ENCODE data around the gene GABRG1. TPM values are rescaled to one million over a fixed set of nuclear protein-coding genes. Genes with fewer than 3 reads are reported as not detected.

Gene GABRG1
- total RNA-seq (under 1 TPM in 1 of 9 donors, not detected in 8; 0.07 TPM), polyA plus RNA-seq (not detected)
- long read RNA-seq, donor 1 = 0 reads
- long read RNA-seq, donor 2 = 0 reads
- long read RNA-seq, donor 3 = 0 reads

- DNase-seq (no peak), ATAC-seq (no peak)
- H3K9me3 ChIP-seq = peaks cover 0 to 2% (median 0%) of the 10 kb centered on the region in 12 donors
- H3K4me1 ChIP-seq = no peaks in the 10 kb centered on the region
- 10 to 19% (median 12%) methylated on average over 23 of the region's 23 CpGs for WGBS, 4 donors
- peaks cover 0 to 28% (median 0%) of the 10 kb centered on the region in 9 donors for H3K27me3 ChIP-seq
- H3K27ac ChIP-seq = no peak within 1 kb of the TSS
- H3K4me3 ChIP-seq = peak within 1 kb of the TSS in 3 of 12 donors; percentile 10 to 17 (median 10)
- H3K36me3 ChIP-seq = no peaks in the 10 kb centered on the region
- TF ChIP-seq POLR2A (IDR thresholded peaks at IDR 0.05) = no peak
- no peak for TF ChIP-seq CTCF (IDR thresholded peaks at IDR 0.05)
- intact Hi-C loops (cut with DNase I) = no loop called here
These were observed at the start of gene GABRG1 for GRCh38 chr4:46123913-46124755. GABRG1 (minus strand) TSS chr4:46124054; CDS start chr4:46123913, 141 bp downstream.

DNA sequence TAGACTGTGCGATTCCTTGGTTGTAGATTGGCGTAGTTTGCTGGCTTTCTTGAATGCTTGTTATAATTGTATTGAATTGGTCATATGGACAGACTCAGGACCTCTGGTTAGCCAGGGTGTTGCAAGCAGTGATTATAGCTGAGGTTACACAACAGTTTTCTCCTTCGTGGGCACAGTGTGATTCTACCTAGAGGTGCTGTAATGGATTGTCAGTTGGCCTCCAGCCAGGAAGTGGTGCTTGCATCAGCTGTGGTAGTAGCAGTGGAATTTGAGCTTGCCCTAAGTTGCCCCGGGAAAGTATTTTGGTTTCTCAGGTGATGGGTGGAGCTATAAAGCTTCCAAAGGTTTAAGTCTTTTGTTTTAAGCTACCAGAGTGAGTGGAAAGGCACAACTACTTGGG lies 23.1 kb upstream of the GABRG1 start:
- H3K36me3 ChIP-seq = no peaks in the 10 kb centered on the region
- DNase-seq (no peak), ATAC-seq (no peak)
- intact Hi-C loops (cut with DNase I) = loop anchor here in 1 of 10 donors (2.0 kb wide), 1 partner anchor 78 kb away; no protein-coding TSS in a partner anchor
- H3K27me3 ChIP-seq = no peaks in the 10 kb centered on the region
- 55 to 77% (median 72%) methylated on average over 3 to 4 of the region's 4 CpGs for whole genome bisulfite sequencing, 4 donors
- TF ChIP-seq CTCF (IDR thresholded peaks at IDR 0.05) (no peak), POLR2A (IDR thresholded peaks at IDR 0.05) (no peak)
- no peak overlapping the region for H3K4me3 ChIP-seq
- H3K27ac ChIP-seq = no peak overlapping the region
- peaks cover 0 to 52% (median 8%) of the 10 kb centered on the region in 12 donors for H3K9me3 ChIP-seq
- H3K4me1 ChIP-seq = no peaks in the 10 kb centered on the region

GRCh38 chr4:46131498-46132057 lies 7.7 kb upstream of the GABRG1 start:
- no peaks in the 10 kb centered on the region for H3K4me1 ChIP-seq
- no peak overlapping the region for H3K27ac ChIP-seq
- H3K9me3 ChIP-seq = no peaks in the 10 kb centered on the region
- intact Hi-C loops (cut with DNase I) = no loop called here
- 33 to 68% (median 62%) methylated on average over 2 of the region's 2 CpGs for WGBS, 4 donors
- TF ChIP-seq POLR2A (IDR thresholded peaks at IDR 0.05) (no peak), CTCF (IDR thresholded peaks at IDR 0.05) (no peak)
- H3K27me3 ChIP-seq = peaks cover 0 to under 1% (median 0%) of the 10 kb centered on the region in 9 donors
- H3K36me3 ChIP-seq = no peaks in the 10 kb centered on the region
- ATAC-seq = no peak
- DNase-seq = no peak
- H3K4me3 ChIP-seq = no peak overlapping the region

- WGBS, 4 donors = 35 to 49% (median 38%) methylated on average over 14 of the region's 14 CpGs
- TF ChIP-seq CTCF (IDR thresholded peaks at IDR 0.05) (no peak), POLR2A (IDR thresholded peaks at IDR 0.05) (no peak)
- H3K4me1 ChIP-seq = no peaks in the 10 kb centered on the region
- H3K4me3 ChIP-seq = no peak overlapping the region
- H3K27ac ChIP-seq = no peak overlapping the region
- DNase-seq = no peak
- peaks cover 0 to 28% (median 0%) of the 10 kb centered on the region in 9 donors for H3K27me3 ChIP-seq
- no peak for ATAC-seq
- intact Hi-C loops (cut with DNase I) = no loop called here
- H3K9me3 ChIP-seq = no peaks in the 10 kb centered on the region
- no peaks in the 10 kb centered on the region for H3K36me3 ChIP-seq
These were observed 1.0 kb upstream of the GABRG1 start for GRCh38 chr4:46124773-46125413.

Data from heart left ventricle (tissue), 16 donors.